GM12878 (cell line): ENCODE measurements around the gene PCDHGC3. TPM values are rescaled to one million over a fixed set of nuclear protein-coding genes. Genes with fewer than 3 reads are reported as not detected.

Experiments
- ATAC-seq: fragments of 200-7000 bp; cut with Tn5 transposase; 3 replicates; pipeline ENCODE4 v1.9.1; 2020; ENCODE audit warnings: mild to moderate bottlenecking, moderate library complexity
- BruUV-seq: library from RNA; stranded (reverse); fragments of 400-500 nt; replicated peaks from 2 replicates; lab custom pipeline; 2021; lab: Mats Ljungman, UMichigan
- CTCF ChIA-PET: fragments of 300-600 bp; sonication (Branson Sonifier 250); formaldehyde crosslinking; extraction: SDS; loops from one replicate; lab custom pipeline; 2021; ENCODE audit warnings: inconsistent platforms; lab: Yijun Ruan, JAX
- POLR2A ChIA-PET: fragments of 350-600 bp; formaldehyde crosslinking; extraction: SDS; loops from one replicate; lab custom pipeline; 2021; ENCODE audit warnings: inconsistent platforms; lab: Charles Lee
- RAD21 ChIA-PET: fragments of 300-600 bp; sonication (Branson Sonifier 250); formaldehyde crosslinking; loops from one replicate; lab custom pipeline; 2023; ENCODE audit warnings: antibody characterized with exemption; ENCODE audit not compliant: unreplicated experiment; lab: Charles Lee
- SMC1A ChIA-PET: fragments of 300-600 bp; sonication (Branson Sonifier 250); formaldehyde crosslinking; loops from one replicate; lab custom pipeline; 2023; ENCODE audit not compliant: unreplicated experiment, uncharacterized antibody; lab: Charles Lee
- DNase-seq: peaks from one replicate; pipeline ENCODE4 v3.0.0-alpha.2; 2011; ENCODE audit warnings: low read depth, low spot score
- FAIRE-seq: peaks from 3 replicates; lab custom pipeline; 2011; peaks lifted over from hg19 to GRCh38; lab: Jason Lieb, UNC
- H2AFZ ChIP-seq: 2 replicates; pipeline ENCODE4 v1.6.0; 2011; ENCODE audit warnings: low read depth, low read length, control low read depth; ENCODE audit not compliant: control insufficient read depth
- H3K27ac ChIP-seq: 2 replicates; pipeline ENCODE4 v1.5.1; 2011; ENCODE audit warnings: control low read depth; ENCODE audit not compliant: control insufficient read depth, insufficient read depth
- H3K27me3 ChIP-seq, 2 experiments: replicated peaks in 1 of 2; 2 replicates each; pipeline versions ENCODE4 v1.6.0 to v1.6.1; 2011; ENCODE audit warnings: low read length in 1 of 2; ENCODE audit not compliant: control insufficient read depth in 2 of 2, insufficient read depth in 2 of 2
- H3K36me3 ChIP-seq, 2 experiments: 2 replicates each; pipeline ENCODE4 v1.5.1; 2011; ENCODE audit warnings: low read length in 1 of 2; ENCODE audit not compliant: control insufficient read depth in 2 of 2, insufficient read depth in 2 of 2
- H3K4me1 ChIP-seq: 2 replicates; pipeline ENCODE4 v1.6.1; 2011; ENCODE audit warnings: mild to moderate bottlenecking, low read length, moderate library complexity, mixed read lengths; ENCODE audit not compliant: control insufficient read depth, insufficient read depth
- H3K4me2 ChIP-seq: 2 replicates; pipeline ENCODE4 v1.6.0; 2011; ENCODE audit warnings: control low read depth; ENCODE audit not compliant: control insufficient read depth, insufficient read depth
- H3K4me3 ChIP-seq: fragments of 200-600 bp; sonication (generic); 2 replicates; pipeline ENCODE4 v1.5.1; 2016
- H3K79me2 ChIP-seq: 2 replicates; pipeline ENCODE4 v1.6.0; 2011; ENCODE audit warnings: low read length; ENCODE audit not compliant: control insufficient read depth, insufficient read depth
- H3K9ac ChIP-seq: 2 replicates; pipeline ENCODE4 v1.8.0; 2011; ENCODE audit warnings: low read length, control low read depth, mixed read lengths; ENCODE audit not compliant: control insufficient read depth, insufficient read depth
- H3K9me3 ChIP-seq: replicated peaks from 3 replicates; pipeline ENCODE4 v1.5.1; 2011; ENCODE audit warnings: mild to moderate bottlenecking, low read length; ENCODE audit not compliant: control insufficient read depth, insufficient read depth
- H4K20me1 ChIP-seq: 2 replicates; pipeline ENCODE4 v1.6.0; 2011; ENCODE audit not compliant: control insufficient read depth, insufficient read depth
- HDAC6 ChIP-seq: fragments of 200-600 bp; sonication (generic); IDR thresholded peaks from one replicate; pipeline ENCODE4 v1.8.0; 2017; ENCODE audit warnings: antibody characterized with exemption; ENCODE audit not compliant: unreplicated experiment
- POLR2A ChIP-seq: IDR thresholded peaks from 2 replicates; pipeline ENCODE4 v1.6.1; 2011; ENCODE audit warnings: low read depth, mild to moderate bottlenecking, low read length
- RAD21 ChIP-seq: IDR thresholded peaks from 2 replicates; pipeline ENCODE4 v1.6.1; 2011; ENCODE audit warnings: mild to moderate bottlenecking, low read depth, low read length, moderate library complexity; ENCODE audit not compliant: insufficient read depth
- SIN3A ChIP-seq: IDR thresholded peaks from 2 replicates; pipeline ENCODE4 v1.6.1; 2012; ENCODE audit warnings: low read depth, low read length, improper control_type of control experiment
- USF2 ChIP-seq: IDR thresholded peaks from 2 replicates; pipeline ENCODE4 v1.6.1; 2011; ENCODE audit warnings: low read depth, low read length, improper control_type of control experiment, borderline replicate concordance
- ZBED1 ChIP-seq: IDR thresholded peaks from 2 replicates; pipeline ENCODE4 v1.6.1; 2016; ENCODE audit warnings: borderline replicate concordance
- WGBS: methylation state at CpG from one replicate; pipeline ENCODE4 v1.1.6; 2016; ENCODE audit warnings: low lambda C conversion rate; ENCODE audit not compliant: insufficient replicate concordance, insufficient coverage; ENCODE audit errors: missing lambda C conversion rate; 5-methylcytosine and 5-hydroxymethylcytosine counted together
- in situ Hi-C: fragments of 300-500 bp; cut with MboI; formaldehyde crosslinking; loops from 9 replicates; pipeline ENCODE4 v1.14.3; 2018; ENCODE audit warnings: mixed read lengths
- intact Hi-C: fragments of 100-400 bp; cut with micrococcal nuclease; formaldehyde crosslinking; loops from one replicate; pipeline ENCODE4 v1.14.2; 2022; ENCODE audit not compliant: unreplicated experiment
- polyA plus RNA-seq, 11 experiments: library from polyadenylated mRNA; depleted of rRNA in 4 of 11; unstranded in 6 of 11; stranded (reverse) in 5 of 11; fragments of >200 nt; fragmentation: Nextera tagmentation in 4 of 11; fragmentation: Illumina TruSeq in 1 of 11; extraction: Ambion mirVana in 4 of 11; extraction: Trizol in 1 of 11; gene quantifications; 1 replicate in 1 of 11; 2 replicates in 10 of 11; pipeline versions ENCODE4 v1.2.1 to v1.2.3, GENCODE V29; 2011 to 2016; ENCODE audit warnings: inconsistent platforms in 2 of 11, missing spikeins in 2 of 11, low read depth in 1 of 11
- total RNA-seq, 4 experiments: library from RNA; depleted of rRNA in 3 of 4; stranded (reverse); fragments of >200 nt in 3 of 4; fragmentation: Illumina TruSeq in 1 of 4; extraction: Trizol in 1 of 4; gene quantifications; 2 replicates each; pipeline versions ENCODE4 v1.2.1 to v1.2.3, GENCODE V29; 2013 to 2021

PCDHGC3 gene
- total and polyA plus RNA-seq, 10 of the 15 experiments (the other 5 are each of a cell fraction or from before 2014, with no cell fraction given), result 0.53 to 22.1 (median 12.0) TPM

GRCh38 chr5:141476132-141476911 is 556 bp downstream of the PCDHGC3 start:
- DNase-seq (no peak), ATAC-seq (peak; percentile 59), FAIRE-seq (no peak)
- Histone ChIP-seq H3K4me3 (peak overlapping the region; percentile 77), H3K79me2 (no peaks in the 10 kb centered on the region), H2AFZ (peak overlapping the region; percentile 90), H3K9ac (peak overlapping the region; percentile 69), H3K27me3 (no peaks in the 10 kb centered on the region; a peak in 1 of 4 replicates), H3K36me3 (no peaks in the 10 kb centered on the region), H3K4me2 (peak overlapping the region; percentile 80), H4K20me1 (no peaks in the 10 kb centered on the region), H3K9me3 (no peaks in the 10 kb centered on the region), H3K27ac (no peak overlapping the region; the same call in 1 of the 2 replicates), H3K4me1 (peaks cover 19% of the 10 kb centered on the region)
- POLR2A ChIA-PET, result interaction anchor here (1.1 to 1.4 kb wide), 2 partner anchors 33 to 35 kb away, joined by 3 to 4 read pairs; no protein-coding TSS in a partner anchor
- 2% methylated on average over 52 of the region's 58 CpGs for WGBS
- CTCF ChIA-PET, result interaction anchor here (0.8 to 8.5 kb wide), 28 partner anchors 8 to 158 kb away, joined by 3 to 213 read pairs (median 8); partner anchors contain the start of genes PCDHGA10, PCDHGA11, PCDHGA12 and PCDHGB6
- TF ChIP-seq RAD21, result no peak
- peak; percentile 17; the same call in 1 of the 2 replicates for TF ChIP-seq SIN3A
- TF ChIP-seq USF2, result no peak
- TF ChIP-seq HDAC6, result peak; percentile 88
- TF ChIP-seq POLR2A, result 0 out of 2 replicates have a peak, but pooled peaks have one; percentile 27
- no peak for TF ChIP-seq ZBED1
- RAD21 ChIA-PET, result interaction anchor here (0.8 to 4.9 kb wide), 16 partner anchors 8 to 106 kb away, joined by 3 to 109 read pairs (median 12); partner anchors contain the start of genes PCDHGA10, PCDHGA11, PCDHGB3 and PCDHGB7
- intact Hi-C loops, result loop anchor here (1.0 kb wide), 1 partner anchor 37 kb away; no protein-coding TSS in a partner anchor
- SMC1A ChIA-PET, result interaction anchor here (1.0 to 6.6 kb wide), 17 partner anchors 9 to 106 kb away, joined by 3 to 117 read pairs (median 8); partner anchors contain the start of genes PCDHGA10, PCDHGA11, PCDHGA12 and PCDHGB3
- in situ Hi-C loops, result loop anchor here (5.0 kb wide), 1 partner anchor 51 kb away; no protein-coding TSS in a partner anchor
- TSS peak; percentile 79 for BruUV-seq
